SK-N-SH (cell line): ENCODE results near the gene ADAMTS19. TPM values are rescaled to one million over a fixed set of nuclear protein-coding genes. Genes with fewer than 3 reads are reported as not detected.

Experiments
- CTCF ChIA-PET: fragments of 300-600, 350-600 bp; formaldehyde crosslinking; extraction: SDS; loops from one replicate; lab custom pipeline; 2021; lab: Yijun Ruan, JAX
- POLR2A ChIA-PET: fragments of 350-600 bp; sonication (Branson Sonifier 250); formaldehyde crosslinking; extraction: SDS; loops from one replicate; lab custom pipeline; 2020; ENCODE audit warnings: antibody characterized with exemption, inconsistent platforms; lab: Yijun Ruan, JAX
- DNase-seq: peaks from one replicate; pipeline ENCODE4 v3.0.0; 2012
- H2AFZ ChIP-seq: fragments of 200-600 bp; sonication (generic); 2 replicates; pipeline ENCODE4 v1.8.1; 2016; ENCODE audit warnings: antibody characterized with exemption, mild to moderate bottlenecking, low read depth
- H3F3A ChIP-seq: fragments of 200-600 bp; sonication (generic); replicated peaks from 2 replicates; pipeline ENCODE3; 2016; ENCODE audit warnings: antibody characterized with exemption, mild to moderate bottlenecking; ENCODE audit not compliant: insufficient read depth
- H3K27ac ChIP-seq, 2 experiments: fragments of 200-500 bp in 1 of 2; fragments of 200-600 bp in 1 of 2; sonication (Bioruptor generic) in 1 of 2; sonication (generic), shearing (Covaris generic) in 1 of 2; 2 replicates each; pipeline versions ENCODE4 v1.5.1 to v1.6.1; 2014 to 2016; ENCODE audit warnings: low read depth in 2 of 2, inconsistent platforms in 1 of 2, low read length in 1 of 2, mild to moderate bottlenecking in 1 of 2, mixed read lengths in 1 of 2
- H3K27me3 ChIP-seq: fragments of 200-600 bp; sonication (generic), shearing (Covaris generic); 2 replicates; pipeline ENCODE4 v1.6.1; 2016; ENCODE audit warnings: mixed run types; ENCODE audit not compliant: insufficient read depth
- H3K36me3 ChIP-seq, 2 experiments: fragments of 200-500 bp in 1 of 2; fragments of 200-600 bp in 1 of 2; sonication (Bioruptor generic) in 1 of 2; sonication (generic) in 1 of 2; replicated peaks in 1 of 2; 2 replicates each; pipeline versions ENCODE3 to v1.5.1; 2014 to 2016; ENCODE audit warnings: low read length in 1 of 2, mild to moderate bottlenecking in 1 of 2; ENCODE audit not compliant: insufficient read depth in 2 of 2, control insufficient read depth in 1 of 2
- H3K4me1 ChIP-seq, 2 experiments: fragments of 200-500 bp in 1 of 2; fragments of 200-600 bp in 1 of 2; sonication (Bioruptor generic) in 1 of 2; sonication (generic), shearing (Covaris generic) in 1 of 2; 2 replicates each; pipeline versions ENCODE4 v1.5.1 to v1.6.1; 2014 to 2016; ENCODE audit warnings: low read depth in 1 of 2, low read length in 1 of 2, mixed run types in 1 of 2; ENCODE audit not compliant: insufficient read depth in 2 of 2, control insufficient read depth in 1 of 2
- H3K4me2 ChIP-seq: fragments of 200-600 bp; sonication (generic), shearing (Covaris generic); 2 replicates; pipeline ENCODE4 v1.6.1; 2017; ENCODE audit warnings: mixed run types
- H3K4me3 ChIP-seq, 2 experiments: fragments of 200-500 bp in 1 of 2; fragments of 200-600 bp in 1 of 2; sonication (Bioruptor generic) in 1 of 2; sonication (generic), shearing (Covaris generic) in 1 of 2; 2 replicates each; pipeline versions ENCODE4 v1.5.1 to v1.8.1; 2014 to 2016; ENCODE audit warnings: low read depth in 2 of 2, inconsistent platforms in 1 of 2, low read length in 1 of 2, mild to moderate bottlenecking in 1 of 2, mixed read lengths in 1 of 2, moderate library complexity in 1 of 2
- H3K79me2 ChIP-seq: fragments of 200-600 bp; sonication (generic); 2 replicates; pipeline ENCODE4 v1.8.1; 2017; ENCODE audit warnings: mild to moderate bottlenecking; ENCODE audit not compliant: insufficient read depth
- H3K9ac ChIP-seq: fragments of 200-600 bp; sonication (generic); 2 replicates; pipeline ENCODE4 v1.6.1; 2017; ENCODE audit warnings: mixed run types
- H3K9me2 ChIP-seq: fragments of 200-600 bp; sonication (generic); 2 replicates; pipeline ENCODE4 v1.6.1; 2017; ENCODE audit warnings: mixed run types
- H3K9me3 ChIP-seq: fragments of 200-600 bp; sonication (generic); 2 replicates; pipeline ENCODE4 v1.6.1; 2017; ENCODE audit warnings: mixed run types, mild to moderate bottlenecking, moderate library complexity
- H4K20me1 ChIP-seq: fragments of 200-600 bp; sonication (generic); 2 replicates; pipeline ENCODE4 v1.6.1; 2017; ENCODE audit warnings: mild to moderate bottlenecking, mixed run types; ENCODE audit not compliant: insufficient read depth
- CHD2 ChIP-seq: fragments of 150-350 bp; IDR thresholded peaks from 2 replicates; pipeline ENCODE4 v1.6.1; 2018; ENCODE audit warnings: low read length; ENCODE audit not compliant: partially characterized antibody
- ELF1 ChIP-seq: IDR thresholded peaks from 2 replicates; pipeline ENCODE4 v1.4.0; 2012
- FOSL2 ChIP-seq: IDR thresholded peaks from 2 replicates; pipeline ENCODE4 v1.4.0; 2012; ENCODE audit warnings: low read depth, mild to moderate bottlenecking, moderate library complexity, borderline replicate concordance
- FOXJ3 ChIP-seq: sonication (generic); formaldehyde crosslinking; IDR thresholded peaks from 2 replicates; pipeline ENCODE4 v1.5.1; 2020; ENCODE audit warnings: mild to moderate bottlenecking, missing genetic modification reagents
- FOXM1 ChIP-seq: IDR thresholded peaks from 2 replicates; pipeline ENCODE4 v1.4.0; 2012; ENCODE audit warnings: low read depth, mild to moderate bottlenecking
- GABPA ChIP-seq: IDR thresholded peaks from 2 replicates; pipeline ENCODE4 v1.4.0; 2012; ENCODE audit warnings: low read depth, mild to moderate bottlenecking
- JUND ChIP-seq: IDR thresholded peaks from 2 replicates; pipeline ENCODE4 v1.4.0; 2012
- MEF2A ChIP-seq: IDR thresholded peaks from 2 replicates; pipeline ENCODE4 v1.4.0; 2012; ENCODE audit warnings: low read depth, borderline replicate concordance
- MXI1 ChIP-seq: IDR thresholded peaks from 2 replicates; pipeline ENCODE4 v1.6.1; 2012; ENCODE audit warnings: mild to moderate bottlenecking, low read depth, low read length, improper control_type of control experiment
- NFIC ChIP-seq: IDR thresholded peaks from 2 replicates; pipeline ENCODE4 v1.4.0; 2012; ENCODE audit warnings: borderline replicate concordance
- NRF1 ChIP-seq: IDR thresholded peaks from 2 replicates; pipeline ENCODE4 v1.6.1; 2012; ENCODE audit warnings: low read depth, mild to moderate bottlenecking, low read length
- POLR2AphosphoS5 ChIP-seq: IDR thresholded peaks from 2 replicates; pipeline ENCODE4 v1.6.1; 2012; ENCODE audit warnings: low read depth, low read length
- RAD21 ChIP-seq: IDR thresholded peaks from 2 replicates; pipeline ENCODE4 v1.6.1; 2012; ENCODE audit warnings: mild to moderate bottlenecking, low read length
- RCOR1 ChIP-seq: fragments of 150-350 bp; IDR thresholded peaks from 2 replicates; pipeline ENCODE4 v1.6.1; 2017; ENCODE audit warnings: antibody characterized with exemption, low read length
- REST ChIP-seq: IDR thresholded peaks from 2 replicates; pipeline ENCODE4 v1.6.1; 2012; ENCODE audit warnings: mild to moderate bottlenecking, low read depth, low read length, moderate library complexity
- RXRA ChIP-seq: IDR thresholded peaks from 2 replicates; pipeline ENCODE4 v1.4.0; 2012; ENCODE audit warnings: low read depth, mild to moderate bottlenecking, borderline replicate concordance
- SIN3A ChIP-seq: IDR thresholded peaks from 2 replicates; pipeline ENCODE4 v1.6.1; 2012; ENCODE audit warnings: low read depth, mild to moderate bottlenecking, low read length, moderate library complexity, borderline replicate concordance
- SMC3 ChIP-seq: IDR thresholded peaks from 2 replicates; pipeline ENCODE4 v1.6.1; 2012; ENCODE audit warnings: low read depth, low read length, improper control_type of control experiment
- TAF1 ChIP-seq: IDR thresholded peaks from 2 replicates; pipeline ENCODE4 v1.6.1; 2012; ENCODE audit warnings: low read depth, mild to moderate bottlenecking, low read length, moderate library complexity, borderline replicate concordance
- TEAD4 ChIP-seq: IDR thresholded peaks from 2 replicates; pipeline ENCODE4 v1.4.0; 2012; ENCODE audit warnings: mild to moderate bottlenecking, borderline replicate concordance; ENCODE audit not compliant: insufficient read depth
- WGBS: methylation state at CpG from one replicate; pipeline ENCODE4 v1.1.6; 2017; ENCODE audit warnings: low lambda C conversion rate; 5-methylcytosine and 5-hydroxymethylcytosine counted together
- polyA plus RNA-seq, 3 experiments: library from polyadenylated mRNA; depleted of rRNA; stranded (reverse); fragments of >200 nt; gene quantifications; 2 replicates each; pipeline ENCODE4 v1.2.3, GENCODE V29; 2012
- TF ChIP-seq, protein P1 (sequence below): IDR thresholded peaks from 2 replicates; pipeline ENCODE4 v1.4.0; 2012; ENCODE audit warnings: low read depth
- TF ChIP-seq, protein P2 (sequence below): IDR thresholded peaks from 2 replicates; pipeline ENCODE4 v1.4.0; 2012; ENCODE audit warnings: low read depth, borderline replicate concordance
- TF ChIP-seq, protein P3 (sequence below): IDR thresholded peaks from 2 replicates; pipeline ENCODE4; 2012

Gene ADAMTS19
- polyA plus RNA-seq, 1 of the 3 experiments (the other 2 are of a cell fraction) = 0.10 TPM

DNA sequence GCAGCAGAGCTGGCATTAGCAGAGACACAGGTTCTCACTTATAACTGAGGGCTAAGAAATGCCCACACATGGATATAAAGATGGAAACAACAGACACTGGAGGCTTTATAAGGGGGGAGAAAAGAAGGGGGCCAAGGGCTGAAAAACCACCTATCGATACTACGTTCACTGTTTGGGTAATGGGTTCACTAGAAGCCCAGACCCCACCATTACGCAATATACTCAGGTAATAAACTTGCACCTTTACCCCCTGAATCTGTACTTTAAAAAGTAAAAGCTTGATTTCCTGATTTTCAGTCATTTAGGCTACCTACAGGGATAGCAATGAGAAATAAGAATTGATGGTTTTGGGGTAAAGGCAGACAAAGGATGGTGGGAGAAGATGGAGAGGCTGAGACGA lies 285.9 kb downstream of the ADAMTS19 start:
- H3K4me2 ChIP-seq = no peak overlapping the region
- H3K9me3 ChIP-seq = no peaks in the 10 kb centered on the region
- H3K79me2 ChIP-seq = no peaks in the 10 kb centered on the region
- H2AFZ ChIP-seq = no peak overlapping the region
- H3K36me3 ChIP-seq = no peaks in the 10 kb centered on the region
- no peaks in the 10 kb centered on the region for H3K9me2 ChIP-seq
- H4K20me1 ChIP-seq = no peaks in the 10 kb centered on the region
- H3K4me3 ChIP-seq = no peak overlapping the region
- no peaks in the 10 kb centered on the region for H3K4me1 ChIP-seq
- DNase-seq = no peak
- CTCF ChIA-PET = no interaction called here
- POLR2A ChIA-PET = no interaction called here
- WGBS = 1% methylated on average over 4 of the region's 4 CpGs
- H3K9ac ChIP-seq = no peak overlapping the region
- no peaks in the 10 kb centered on the region for H3F3A ChIP-seq
- TF ChIP-seq POLR2AphosphoS5 (no peak), SIN3A (no peak), TAF1 (no peak), MXI1 (no peak), RCOR1 (no peak), RAD21 (no peak), MEF2A (no peak), JUND (no peak), NRF1 (no peak), FOXJ3 (CRISPR knock-in tag) (no peak), FOSL2 (no peak), FOXM1 (no peak), ELF1 (no peak), NFIC (no peak), GABPA (no peak), SMC3 (no peak), CHD2 (no peak)
- TF ChIP-seq, protein P1, sequence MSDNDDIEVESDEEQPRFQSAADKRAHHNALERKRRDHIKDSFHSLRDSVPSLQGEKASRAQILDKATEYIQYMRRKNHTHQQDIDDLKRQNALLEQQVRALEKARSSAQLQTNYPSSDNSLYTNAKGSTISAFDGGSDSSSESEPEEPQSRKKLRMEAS = no peak
- TF ChIP-seq, protein P2, sequence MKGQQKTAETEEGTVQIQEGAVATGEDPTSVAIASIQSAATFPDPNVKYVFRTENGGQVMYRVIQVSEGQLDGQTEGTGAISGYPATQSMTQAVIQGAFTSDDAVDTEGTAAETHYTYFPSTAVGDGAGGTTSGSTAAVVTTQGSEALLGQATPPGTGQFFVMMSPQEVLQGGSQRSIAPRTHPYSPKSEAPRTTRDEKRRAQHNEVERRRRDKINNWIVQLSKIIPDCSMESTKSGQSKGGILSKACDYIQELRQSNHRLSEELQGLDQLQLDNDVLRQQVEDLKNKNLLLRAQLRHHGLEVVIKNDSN = no peak
- no peak overlapping the region for H3K27ac ChIP-seq
- no peaks in the 10 kb centered on the region; the same call in 1 of the 2 replicates for H3K27me3 ChIP-seq

DNA sequence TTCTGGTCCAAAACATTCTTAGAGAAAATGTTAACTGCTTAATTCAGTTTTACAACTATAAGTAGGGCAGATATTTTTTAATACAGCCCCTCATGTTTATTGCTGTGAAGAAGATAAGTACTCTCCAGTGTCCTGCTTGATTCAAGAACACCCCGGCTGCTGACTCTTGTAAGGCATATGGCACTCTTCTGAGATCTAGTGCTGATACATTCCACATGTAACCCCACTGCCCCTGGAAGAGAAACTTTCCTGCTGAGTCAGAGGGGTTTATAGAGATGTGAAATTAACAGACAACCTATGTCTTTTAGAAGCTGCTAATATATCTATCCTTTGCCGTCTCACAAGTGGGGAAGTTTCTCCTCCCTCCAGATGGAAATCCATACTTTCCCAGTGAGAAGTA lies 286.8 kb downstream of the ADAMTS19 start:
- Histone ChIP-seq H3K27me3 (no peaks in the 10 kb centered on the region; the same call in 1 of the 2 replicates), H3K4me3 (no peak overlapping the region), H3K4me1 (no peaks in the 10 kb centered on the region), H3K36me3 (no peaks in the 10 kb centered on the region), H3K27ac (no peak overlapping the region), H4K20me1 (no peaks in the 10 kb centered on the region), H2AFZ (no peak overlapping the region), H3K4me2 (no peak overlapping the region), H3K9ac (no peak overlapping the region), H3K9me3 (no peaks in the 10 kb centered on the region), H3F3A (no peaks in the 10 kb centered on the region), H3K79me2 (no peaks in the 10 kb centered on the region), H3K9me2 (no peaks in the 10 kb centered on the region)
- ChIA-PET POLR2A (no interaction called here), CTCF (interaction anchor here (0.6 kb wide), 1 partner anchor 945 kb away, joined by 3 read pairs; no protein-coding TSS in a partner anchor)
- no peak for DNase-seq
- WGBS = 0% methylated on average over 2 of the region's 2 CpGs
- TF ChIP-seq FOXJ3 (CRISPR knock-in tag) = no peak
- TF ChIP-seq, protein P3, sequence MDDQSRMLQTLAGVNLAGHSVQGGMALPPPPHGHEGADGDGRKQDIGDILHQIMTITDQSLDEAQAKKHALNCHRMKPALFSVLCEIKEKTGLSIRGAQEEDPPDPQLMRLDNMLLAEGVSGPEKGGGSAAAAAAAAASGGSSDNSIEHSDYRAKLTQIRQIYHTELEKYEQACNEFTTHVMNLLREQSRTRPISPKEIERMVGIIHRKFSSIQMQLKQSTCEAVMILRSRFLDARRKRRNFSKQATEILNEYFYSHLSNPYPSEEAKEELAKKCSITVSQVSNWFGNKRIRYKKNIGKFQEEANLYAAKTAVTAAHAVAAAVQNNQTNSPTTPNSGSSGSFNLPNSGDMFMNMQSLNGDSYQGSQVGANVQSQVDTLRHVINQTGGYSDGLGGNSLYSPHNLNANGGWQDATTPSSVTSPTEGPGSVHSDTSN = no peak
- TF ChIP-seq NFIC = no peak
- no peak for TF ChIP-seq FOSL2
- no peak for TF ChIP-seq TEAD4
- no peak for TF ChIP-seq RAD21
- TF ChIP-seq SMC3 = no peak
- no peak for TF ChIP-seq TAF1
- TF ChIP-seq CHD2 = no peak
- TF ChIP-seq JUND = no peak
- TF ChIP-seq MEF2A = no peak
- TF ChIP-seq, protein P1 = no peak
- TF ChIP-seq REST = no peak
- no peak for TF ChIP-seq RXRA
